Right lobe of liver (tissue), 4 donors: ENCODE measurements around the gene SLC46A2.

ENCODE experiments used
- POLR2A ChIP-seq: fragments of 450-650 bp; IDR thresholded peaks from one replicate; pipeline ENCODE4 v1.6.1; 2017; ENCODE audit warnings: antibody characterized with exemption, mild to moderate bottlenecking
- TF ChIP-seq, protein P1 (sequence below), 4 donors: fragments of 200-600 bp in 3 of 4; fragments of 450-650 bp in 1 of 4; IDR thresholded peaks; one replicate each; pipeline versions ENCODE4 v1.5.1 to v1.8.0; 2016 to 2022; ENCODE audit warnings: antibody characterized with exemption in 4 of 4, mild to moderate bottlenecking in 2 of 4
- donor health status: DM: no; HTN: no; CAD: no.
- donor health status: DM: no; HTN: no; CAD: no.
- donor health status: DM: no; HTN: yes; CAD: no.

DNA sequence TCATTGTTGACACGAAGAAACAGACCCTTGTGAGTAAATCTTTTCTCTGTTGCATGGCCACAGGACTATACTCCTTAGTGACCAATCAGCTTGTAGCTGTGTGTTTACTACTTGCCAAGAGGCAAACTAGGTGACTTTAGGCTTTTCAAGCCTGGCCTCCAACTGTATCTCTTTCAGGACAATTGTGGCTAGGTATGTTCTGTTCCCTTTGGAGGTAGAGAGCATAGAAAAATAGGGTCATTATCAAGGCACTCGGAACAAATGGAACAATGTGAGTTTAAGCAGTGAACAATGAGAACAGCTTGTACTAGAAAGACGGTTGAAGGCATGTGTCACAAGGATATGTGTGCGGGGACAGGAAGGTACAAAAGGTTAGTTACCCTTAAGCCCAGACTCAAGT lies 48.1 kb downstream of the SLC46A2 start:
- TF ChIP-seq, protein P1, sequence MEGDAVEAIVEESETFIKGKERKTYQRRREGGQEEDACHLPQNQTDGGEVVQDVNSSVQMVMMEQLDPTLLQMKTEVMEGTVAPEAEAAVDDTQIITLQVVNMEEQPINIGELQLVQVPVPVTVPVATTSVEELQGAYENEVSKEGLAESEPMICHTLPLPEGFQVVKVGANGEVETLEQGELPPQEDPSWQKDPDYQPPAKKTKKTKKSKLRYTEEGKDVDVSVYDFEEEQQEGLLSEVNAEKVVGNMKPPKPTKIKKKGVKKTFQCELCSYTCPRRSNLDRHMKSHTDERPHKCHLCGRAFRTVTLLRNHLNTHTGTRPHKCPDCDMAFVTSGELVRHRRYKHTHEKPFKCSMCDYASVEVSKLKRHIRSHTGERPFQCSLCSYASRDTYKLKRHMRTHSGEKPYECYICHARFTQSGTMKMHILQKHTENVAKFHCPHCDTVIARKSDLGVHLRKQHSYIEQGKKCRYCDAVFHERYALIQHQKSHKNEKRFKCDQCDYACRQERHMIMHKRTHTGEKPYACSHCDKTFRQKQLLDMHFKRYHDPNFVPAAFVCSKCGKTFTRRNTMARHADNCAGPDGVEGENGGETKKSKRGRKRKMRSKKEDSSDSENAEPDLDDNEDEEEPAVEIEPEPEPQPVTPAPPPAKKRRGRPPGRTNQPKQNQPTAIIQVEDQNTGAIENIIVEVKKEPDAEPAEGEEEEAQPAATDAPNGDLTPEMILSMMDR (IDR thresholded peaks at IDR 0.05): no peak
- no peak for TF ChIP-seq POLR2A
